Colonic mucosa (tissue), 4 donors: ENCODE results near the gene ACE2. TPM values are rescaled to one million over a fixed set of nuclear protein-coding genes. Genes with fewer than 3 reads are reported as not detected.

Experiments
- DNase-seq: peaks from one replicate; pipeline ENCODE4 v3.0.0-alpha.2; 2020
- H3K27ac ChIP-seq: fragments of 200-600 bp; one replicate; pipeline ENCODE4 v1.8.0; 2021
- H3K27me3 ChIP-seq: fragments of 200-600 bp; one replicate; pipeline ENCODE4 v1.8.0; 2021
- H3K36me3 ChIP-seq: fragments of 200-600 bp; one replicate; pipeline ENCODE4 v1.8.0; 2021
- H3K4me1 ChIP-seq: fragments of 200-600 bp; one replicate; pipeline ENCODE4 v1.8.0; 2021; ENCODE audit warnings: mild to moderate bottlenecking
- H3K4me3 ChIP-seq: fragments of 200-600 bp; one replicate; pipeline ENCODE4 v1.8.0; 2021
- H3K9ac ChIP-seq, 2 donors: one replicate each; pipeline ENCODE4 v1.7.0; 2013; ENCODE audit warnings: control low read depth in 2 of 2, low read depth in 2 of 2, low read length in 2 of 2
- H3K9me3 ChIP-seq: fragments of 200-600 bp; one replicate; pipeline ENCODE4 v1.8.0; 2021
- intact Hi-C: fragments of 100-400 bp; cut with DNase I; formaldehyde crosslinking; loops from one replicate; pipeline ENCODE4 v1.14.1; 2022
- total RNA-seq, 2 donors: library from RNA; stranded (reverse); fragmentation: NEBNext Ultra II Directional in 1 of 2; extraction: Animal tissue kit (Norgen Biotek cat#: 25700) in 1 of 2; gene quantifications; one replicate each; pipeline ENCODE4 v1.2.1, GENCODE V29; 2021
- TF ChIP-seq, protein P1 (sequence below): fragments of 200-600 bp; IDR thresholded peaks from one replicate; pipeline ENCODE4 v1.8.0; 2022; ENCODE audit warnings: antibody characterized with exemption, mild to moderate bottlenecking
- donor health status: healthy.
- donor health status: DM: no; HTN: no; CAD: no.
- donor health status: DM: no; HTN: no; CAD: no.

ACE2 gene
- total RNA-seq, 2 donors from 2014 or later: 19.5 to 38.7 TPM

DNA sequence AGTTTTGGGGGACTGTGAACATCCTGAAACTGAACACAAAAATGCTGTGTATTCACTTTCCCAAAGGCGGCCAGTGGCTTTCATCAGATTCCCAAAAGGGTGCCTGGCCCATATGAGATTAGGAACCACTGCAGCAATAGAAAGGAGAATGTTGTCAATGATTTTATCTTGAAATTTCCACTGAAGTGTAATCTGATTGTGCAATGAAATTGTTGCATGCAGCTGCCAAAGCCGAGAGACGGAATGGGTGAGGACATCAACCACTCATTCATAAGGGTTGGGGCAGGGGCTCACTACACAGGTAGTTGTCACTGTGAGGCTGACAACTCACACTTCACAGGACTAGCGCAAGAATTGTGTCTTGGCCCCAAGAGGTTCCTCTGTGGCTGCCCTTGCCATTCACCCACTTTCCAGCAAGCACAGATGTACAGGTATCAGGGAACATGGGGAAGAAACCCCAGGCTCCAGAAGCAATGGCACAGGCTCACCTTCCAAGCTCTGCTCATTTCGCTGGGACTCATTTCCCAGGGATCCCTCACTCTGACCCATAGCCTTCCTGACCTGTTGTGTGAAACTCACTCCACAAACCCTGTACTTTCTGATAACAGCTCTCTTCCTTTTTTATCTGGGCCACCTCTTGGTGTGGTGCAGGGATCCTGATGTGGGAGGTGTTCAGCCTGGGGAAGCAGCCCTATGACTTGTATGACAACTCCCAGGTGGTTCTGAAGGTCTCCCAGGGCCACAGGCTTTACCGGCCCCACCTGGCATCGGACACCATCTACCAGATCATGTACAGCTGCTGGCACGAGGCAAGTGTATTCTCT is 51.4 kb downstream of the ACE2 start:
- DNase-seq: no peak
- no peak overlapping the region for H3K4me3 ChIP-seq
- no peak overlapping the region for H3K9ac ChIP-seq
- no peaks in the 10 kb centered on the region for H3K36me3 ChIP-seq
- no peaks in the 10 kb centered on the region for H3K4me1 ChIP-seq
- H3K27me3 ChIP-seq: no peaks in the 10 kb centered on the region
- TF ChIP-seq, protein P1, sequence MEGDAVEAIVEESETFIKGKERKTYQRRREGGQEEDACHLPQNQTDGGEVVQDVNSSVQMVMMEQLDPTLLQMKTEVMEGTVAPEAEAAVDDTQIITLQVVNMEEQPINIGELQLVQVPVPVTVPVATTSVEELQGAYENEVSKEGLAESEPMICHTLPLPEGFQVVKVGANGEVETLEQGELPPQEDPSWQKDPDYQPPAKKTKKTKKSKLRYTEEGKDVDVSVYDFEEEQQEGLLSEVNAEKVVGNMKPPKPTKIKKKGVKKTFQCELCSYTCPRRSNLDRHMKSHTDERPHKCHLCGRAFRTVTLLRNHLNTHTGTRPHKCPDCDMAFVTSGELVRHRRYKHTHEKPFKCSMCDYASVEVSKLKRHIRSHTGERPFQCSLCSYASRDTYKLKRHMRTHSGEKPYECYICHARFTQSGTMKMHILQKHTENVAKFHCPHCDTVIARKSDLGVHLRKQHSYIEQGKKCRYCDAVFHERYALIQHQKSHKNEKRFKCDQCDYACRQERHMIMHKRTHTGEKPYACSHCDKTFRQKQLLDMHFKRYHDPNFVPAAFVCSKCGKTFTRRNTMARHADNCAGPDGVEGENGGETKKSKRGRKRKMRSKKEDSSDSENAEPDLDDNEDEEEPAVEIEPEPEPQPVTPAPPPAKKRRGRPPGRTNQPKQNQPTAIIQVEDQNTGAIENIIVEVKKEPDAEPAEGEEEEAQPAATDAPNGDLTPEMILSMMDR: no peak
- intact Hi-C loops: no loop called here
- H3K9me3 ChIP-seq: no peaks in the 10 kb centered on the region
- H3K27ac ChIP-seq: no peak overlapping the region

DNA sequence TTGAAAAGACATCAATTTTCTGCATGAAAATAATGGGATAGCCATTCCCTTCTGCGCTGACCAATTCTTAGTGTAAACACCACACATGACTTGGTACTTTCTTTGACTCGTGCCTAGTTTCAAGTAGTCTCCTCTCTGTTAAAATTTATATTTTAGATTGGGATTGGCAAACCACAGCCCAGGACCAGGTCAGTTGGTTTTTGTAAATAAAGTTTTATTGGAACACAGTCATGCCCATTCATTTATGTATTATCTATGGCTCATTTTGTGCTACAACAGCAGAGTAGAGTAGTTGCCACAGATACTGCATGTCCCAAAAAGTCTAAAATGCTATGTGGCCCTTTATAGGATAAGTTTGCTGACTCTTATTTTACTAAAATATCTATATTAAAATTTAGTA is 53.4 kb downstream of the ACE2 start:
- no peaks in the 10 kb centered on the region for H3K36me3 ChIP-seq
- H3K9ac ChIP-seq: no peak overlapping the region
- TF ChIP-seq, protein P1: no peak
- H3K4me3 ChIP-seq: no peak overlapping the region
- no peak overlapping the region for H3K27ac ChIP-seq
- DNase-seq: no peak
- H3K4me1 ChIP-seq: no peaks in the 10 kb centered on the region
- no peaks in the 10 kb centered on the region for H3K9me3 ChIP-seq
- intact Hi-C loops: no loop called here
- H3K27me3 ChIP-seq: no peaks in the 10 kb centered on the region

DNA sequence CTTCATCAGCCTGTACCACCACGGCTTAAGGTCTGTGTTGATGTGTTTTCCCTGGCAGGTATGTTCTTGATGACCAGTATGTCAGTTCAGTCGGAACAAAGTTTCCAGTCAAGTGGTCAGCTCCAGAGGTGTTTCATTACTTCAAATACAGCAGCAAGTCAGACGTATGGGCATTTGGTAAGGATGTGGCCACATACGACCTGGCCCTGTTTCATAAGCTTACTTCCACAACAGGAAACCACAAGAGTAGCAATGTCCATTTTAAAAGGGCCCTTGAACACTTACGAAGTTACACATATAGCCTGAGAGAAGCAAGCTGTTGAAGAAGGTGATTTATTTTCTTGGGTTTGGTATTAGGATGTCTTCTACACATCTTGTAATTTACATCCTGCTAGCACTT is 54.0 kb downstream of the ACE2 start:
- no peak for DNase-seq
- no peaks in the 10 kb centered on the region for H3K36me3 ChIP-seq
- H3K27me3 ChIP-seq: no peaks in the 10 kb centered on the region
- no peak overlapping the region for H3K4me3 ChIP-seq
- H3K4me1 ChIP-seq: no peaks in the 10 kb centered on the region
- H3K9ac ChIP-seq: no peak overlapping the region
- intact Hi-C loops: no loop called here
- H3K9me3 ChIP-seq: no peaks in the 10 kb centered on the region
- TF ChIP-seq, protein P1: no peak
- H3K27ac ChIP-seq: no peak overlapping the region

DNA sequence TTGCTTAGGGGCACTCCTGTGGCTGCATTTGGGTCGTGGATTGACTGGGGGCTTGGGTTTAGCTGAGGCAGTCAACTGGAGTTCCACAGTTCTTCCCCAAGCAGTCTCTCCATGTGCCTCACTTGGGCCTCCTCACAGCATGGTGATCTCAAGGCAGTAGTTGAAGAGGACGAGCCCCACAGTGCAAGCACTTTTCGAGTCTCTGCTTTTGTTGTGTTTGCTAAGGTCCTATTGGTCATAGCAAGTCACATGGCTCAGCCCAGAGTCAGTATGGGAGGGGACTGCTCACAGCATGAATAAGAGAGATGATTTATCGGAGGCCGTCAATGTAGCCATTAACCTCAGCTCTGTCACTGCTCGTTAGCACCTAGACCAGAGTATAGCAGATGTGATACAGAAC is 70.4 kb downstream of the ACE2 start:
- H3K9me3 ChIP-seq: no peaks in the 10 kb centered on the region
- no peaks in the 10 kb centered on the region for H3K4me1 ChIP-seq
- H3K36me3 ChIP-seq: no peaks in the 10 kb centered on the region
- TF ChIP-seq, protein P1: no peak
- no peak overlapping the region for H3K9ac ChIP-seq
- H3K27ac ChIP-seq: no peak overlapping the region
- no peak overlapping the region for H3K4me3 ChIP-seq
- DNase-seq: no peak
- no peaks in the 10 kb centered on the region for H3K27me3 ChIP-seq
- intact Hi-C loops: no loop called here

DNA sequence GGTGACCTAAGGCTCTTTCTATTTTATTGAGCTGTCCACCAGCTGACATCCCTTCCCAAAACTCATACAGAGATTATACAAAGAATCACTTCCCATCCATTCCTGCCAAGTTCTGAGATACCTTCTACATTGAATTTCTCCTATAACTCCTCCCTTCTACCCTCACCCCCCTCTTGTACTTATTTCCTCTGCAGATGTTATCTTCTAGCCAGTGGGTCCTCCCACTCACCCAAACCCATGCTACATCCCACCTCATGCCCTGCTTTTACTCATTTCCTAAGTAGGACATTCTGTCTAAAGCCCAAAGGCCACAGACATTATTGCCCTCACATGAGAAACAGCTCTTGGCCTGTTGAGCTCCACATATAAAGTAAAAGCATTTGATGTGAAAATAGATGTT is 71.6 kb downstream of the ACE2 start:
- intact Hi-C loops: no loop called here
- H3K27ac ChIP-seq: no peak overlapping the region
- TF ChIP-seq, protein P1: no peak
- H3K9ac ChIP-seq: no peak overlapping the region
- no peak overlapping the region for H3K4me3 ChIP-seq
- H3K27me3 ChIP-seq: no peaks in the 10 kb centered on the region
- no peaks in the 10 kb centered on the region for H3K36me3 ChIP-seq
- DNase-seq: no peak
- no peaks in the 10 kb centered on the region for H3K9me3 ChIP-seq
- no peaks in the 10 kb centered on the region for H3K4me1 ChIP-seq
